ENCODE data around the gene UNC5B.
"Not testable (repeated sequence)": the region's sequence is repeated elsewhere in the genome, so short reads cannot be mapped to it uniquely, and the experiment has no call there.

The UNC5B gene

GRCh38 chr10:71285986-71286385, 73.6 kb downstream of the UNC5B start:
- no peak for DNase-seq

GRCh38 chr10:71286521-71287294, 74.3 kb downstream of the UNC5B start:
- DNase-seq, result no peak

- DNase-seq, result no peak
These were observed 75.1 kb downstream of the UNC5B start for GRCh38 chr10:71287456-71287855.

GRCh38 chr10:71288461-71288860, 76.1 kb downstream of the UNC5B start:
- no peak for DNase-seq

- DNase-seq, result no peak
These were observed 77.2 kb downstream of the UNC5B start for GRCh38 chr10:71289421-71290130.

- no peak for DNase-seq
These were observed 78.0 kb downstream of the UNC5B start for GRCh38 chr10:71290331-71290730.

GRCh38 chr10:71290806-71291527, 78.6 kb downstream of the UNC5B start:
- no peak for DNase-seq

GRCh38 chr10:71291528-71291900, 79.1 kb downstream of the UNC5B start:
- DNase-seq, result no peak

GRCh38 chr10:71292624-71293445, 80.5 kb downstream of the UNC5B start:
- no peak for DNase-seq

GRCh38 chr10:71293446-71294084, 81.2 kb downstream of the UNC5B start:
- DNase-seq, result no peak

GRCh38 chr10:71294091-71294561, 81.8 kb downstream of the UNC5B start:
- DNase-seq, result no peak

GRCh38 chr10:71294856-71295255, 82.5 kb downstream of the UNC5B start:
- no peak for DNase-seq

- DNase-seq, result no peak
These were observed 83.3 kb downstream of the UNC5B start for GRCh38 chr10:71295641-71296040.

- no peak for DNase-seq
These were observed 83.7 kb downstream of the UNC5B start for GRCh38 chr10:71296086-71296485.

- not testable (repeated sequence) for DNase-seq
These were observed 84.4 kb downstream of the UNC5B start for GRCh38 chr10:71296811-71297210.

GRCh38 chr10:71297343-71297742, 85.0 kb downstream of the UNC5B start:
- DNase-seq, result no peak

- DNase-seq, result no peak
These were observed 86.9 kb downstream of the UNC5B start for GRCh38 chr10:71299071-71299785.

GRCh38 chr10:71300555-71301370, 88.4 kb downstream of the UNC5B start:
- no peak for DNase-seq

GRCh38 chr10:71301371-71301916, 89.1 kb downstream of the UNC5B start:
- no peak for DNase-seq

- DNase-seq, result no peak
These were observed 90.1 kb downstream of the UNC5B start for GRCh38 chr10:71302451-71302850.
